ENCODE data around the gene LINC00237.

DNA sequence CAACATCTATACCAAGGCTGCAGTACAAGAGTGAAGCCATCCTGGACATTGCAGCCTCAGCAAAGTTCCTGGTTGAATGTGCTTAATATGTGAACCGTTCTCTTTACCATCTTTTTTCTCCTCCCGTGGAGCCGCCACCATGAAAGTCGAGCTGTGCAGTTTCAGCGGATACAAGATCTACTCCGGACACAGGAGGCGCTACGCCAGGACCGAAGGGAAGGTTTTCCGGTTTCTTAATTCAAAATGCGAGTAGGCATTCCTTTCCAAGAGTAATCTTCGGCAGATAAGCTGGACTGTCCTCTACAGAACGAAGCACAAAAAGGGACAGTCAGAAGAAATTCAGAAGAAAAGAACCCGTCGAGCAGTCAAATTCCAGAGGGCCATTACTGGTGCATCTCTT, 8.4 kb upstream of the LINC00237 start:
- TF ChIP-seq, protein P1, sequence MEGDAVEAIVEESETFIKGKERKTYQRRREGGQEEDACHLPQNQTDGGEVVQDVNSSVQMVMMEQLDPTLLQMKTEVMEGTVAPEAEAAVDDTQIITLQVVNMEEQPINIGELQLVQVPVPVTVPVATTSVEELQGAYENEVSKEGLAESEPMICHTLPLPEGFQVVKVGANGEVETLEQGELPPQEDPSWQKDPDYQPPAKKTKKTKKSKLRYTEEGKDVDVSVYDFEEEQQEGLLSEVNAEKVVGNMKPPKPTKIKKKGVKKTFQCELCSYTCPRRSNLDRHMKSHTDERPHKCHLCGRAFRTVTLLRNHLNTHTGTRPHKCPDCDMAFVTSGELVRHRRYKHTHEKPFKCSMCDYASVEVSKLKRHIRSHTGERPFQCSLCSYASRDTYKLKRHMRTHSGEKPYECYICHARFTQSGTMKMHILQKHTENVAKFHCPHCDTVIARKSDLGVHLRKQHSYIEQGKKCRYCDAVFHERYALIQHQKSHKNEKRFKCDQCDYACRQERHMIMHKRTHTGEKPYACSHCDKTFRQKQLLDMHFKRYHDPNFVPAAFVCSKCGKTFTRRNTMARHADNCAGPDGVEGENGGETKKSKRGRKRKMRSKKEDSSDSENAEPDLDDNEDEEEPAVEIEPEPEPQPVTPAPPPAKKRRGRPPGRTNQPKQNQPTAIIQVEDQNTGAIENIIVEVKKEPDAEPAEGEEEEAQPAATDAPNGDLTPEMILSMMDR (IDR thresholded peaks at IDR 0.05): no peak
- TF ChIP-seq EZH2 (IDR thresholded peaks at IDR 0.05; ENCODE audit: borderline replicate concordance, insufficient read depth, low read depth, low read length, poor library complexity, severe bottlenecking): no peak

Data from B cell (primary cell).